ENCODE data around the gene GABARAP. TPM values are rescaled to one million over a fixed set of nuclear protein-coding genes. Genes with fewer than 3 reads are reported as not detected.

Gene GABARAP
- total and polyA plus RNA-seq, 2 of the 8 experiments (the other 6 are each of a cell fraction or from before 2014, with no cell fraction given), result 252 to 581 TPM

DNA sequence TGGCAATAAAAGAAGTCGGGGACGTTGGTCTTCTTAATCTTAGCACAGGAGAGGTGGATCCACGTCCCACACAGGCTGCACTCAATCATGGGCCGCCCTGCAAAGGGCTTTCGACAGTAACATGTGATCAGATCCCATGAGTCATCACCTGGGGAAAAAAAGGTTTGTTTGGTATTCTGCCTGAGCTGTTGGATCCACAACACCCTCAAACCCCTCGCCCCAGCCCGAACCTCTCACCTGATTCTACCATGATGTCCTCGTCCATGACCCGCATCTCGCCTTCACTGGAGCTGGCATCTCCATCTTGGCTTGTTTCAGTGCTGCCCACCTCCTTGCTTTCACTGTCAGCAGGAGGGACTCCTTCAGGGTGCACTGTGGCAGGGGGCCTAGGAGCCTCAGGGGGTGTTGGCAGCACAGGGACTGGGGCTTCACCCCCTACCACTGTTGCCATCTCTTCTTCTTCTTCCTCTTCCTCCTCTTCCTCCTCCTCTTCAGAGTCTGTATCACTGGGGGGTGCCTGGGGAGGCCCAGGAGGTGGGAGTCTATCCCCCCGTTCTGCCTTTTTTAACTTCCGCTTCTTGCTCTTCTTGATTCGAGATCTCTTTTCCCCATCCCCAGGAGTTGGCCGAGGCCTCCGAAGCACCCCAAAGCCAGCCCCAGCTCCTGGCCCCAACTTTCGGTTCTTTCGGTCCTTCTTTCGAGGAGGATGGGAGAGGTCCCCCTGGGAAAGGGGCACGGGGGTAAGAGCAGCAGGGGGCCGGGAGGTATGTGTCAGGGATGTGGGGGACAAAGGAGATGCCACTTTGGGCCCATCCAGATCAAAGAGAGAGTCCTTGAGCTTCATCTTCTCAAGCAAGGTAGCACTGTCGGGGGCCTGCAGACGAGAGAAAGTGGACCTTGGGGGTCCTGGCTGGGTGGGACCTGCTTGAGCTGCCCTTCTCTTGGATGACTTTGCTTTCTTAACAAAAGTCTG, 6.3 kb downstream of the GABARAP start:
- no peak overlapping the region for H3K23ac ChIP-seq (ENCODE audit: insufficient read length)
- H3K14ac ChIP-seq (ENCODE audit: insufficient read length), result no peak overlapping the region
- H2AK5ac ChIP-seq (ENCODE audit: low read depth, low read length), result no peak overlapping the region
- H3K9ac ChIP-seq (replicated peaks in 1 of 4; ENCODE audit: extremely low read depth in 1 of 4, low read depth in 3 of 4, low read length in 3 of 4), result no peak overlapping the region
- no peak overlapping the region for H2BK12ac ChIP-seq (ENCODE audit: low read depth, low read length)
- H2BK15ac ChIP-seq (ENCODE audit: low read length), result no peak overlapping the region
- H3K4me2 ChIP-seq (ENCODE audit: insufficient read depth in 1 of 2, low read depth in 2 of 2, low read length in 2 of 2), result no peak overlapping the region
- no peak overlapping the region for H4K5ac ChIP-seq (ENCODE audit: insufficient read length, low read depth, low read length)
- no peak overlapping the region for H3K4me3 ChIP-seq (ENCODE audit: extremely low read depth in 1 of 4, insufficient read depth in 2 of 4, low read depth in 3 of 4, low read length in 4 of 4)
- H3K79me2 ChIP-seq (ENCODE audit: control insufficient read depth in 1 of 2, insufficient read depth in 2 of 2, low read length in 2 of 2), result peaks cover 13 to 68% of the 10 kb centered on the region in 2 experiments
- peaks cover 15 to 35% (median 22%) of the 10 kb centered on the region in 4 experiments; a peak in 6 of 8 replicates for H3K36me3 ChIP-seq (ENCODE audit: control insufficient read depth in 2 of 4, insufficient read depth in 4 of 4, low read length in 3 of 4)
- no peaks in the 10 kb centered on the region for H3K27me3 ChIP-seq (replicated peaks in 1 of 4; ENCODE audit: control insufficient read depth in 3 of 4, extremely low read depth in 1 of 4, insufficient read depth in 3 of 4, low read length in 3 of 4)
- no peak overlapping the region for H3K18ac ChIP-seq (ENCODE audit: extremely low read depth, low read length)
- H3K27ac ChIP-seq (ENCODE audit: low read depth, low read length), result no peak overlapping the region
- WGBS, 2 experiments (ENCODE audit: extremely low coverage in 1 of 2, insufficient coverage in 1 of 2, insufficient read length in 1 of 2, insufficient replicate concordance in 2 of 2, low coverage in 1 of 2, low lambda C conversion rate in 2 of 2, missing lambda C conversion rate in 1 of 2), result 90% methylated on average over 22 of the region's 22 CpGs; no CpG with 5 or more reads in 1 of the 2 experiments
- peaks cover 4 to 22% (median 9%) of the 10 kb centered on the region in 4 experiments for H3K4me1 ChIP-seq (replicated peaks in 1 of 4; ENCODE audit: control insufficient read depth in 3 of 4, insufficient read depth in 4 of 4, low read length in 3 of 4)
- no peaks in the 10 kb centered on the region for H3K9me3 ChIP-seq (ENCODE audit: insufficient read depth in 2 of 2, low read depth in 1 of 2, low read length in 1 of 2)
- H4K20me1 ChIP-seq (replicated peaks in 1 of 2; ENCODE audit: control insufficient read depth in 1 of 2, insufficient read depth in 2 of 2, low read length in 2 of 2), result peaks cover 17 to 28% of the 10 kb centered on the region in 2 experiments
- POLR2A ChIA-PET (ENCODE audit: partially characterized antibody), result interaction anchor here (0.8 to 19.7 kb wide), 13 partner anchors 8 to 353 kb away, joined by 3 to 386 read pairs (median 11); partner anchors contain the start of genes ACADVL, CLDN7, CTDNEP1 and DLG4
- H2BK120ac ChIP-seq (replicated peaks; ENCODE audit: low read depth, low read length), result no peak overlapping the region
- H2BK5ac ChIP-seq (ENCODE audit: low read depth, low read length), result no peak overlapping the region
- no peak overlapping the region for H2AFZ ChIP-seq (ENCODE audit: low read length)
- H4K8ac ChIP-seq (ENCODE audit: extremely low read depth, insufficient read depth, low read length), result peak overlapping the region; percentile 82; the same call in 1 of the 2 replicates
- no peak overlapping the region for H2BK20ac ChIP-seq (ENCODE audit: low read length)
- no peak overlapping the region for H3K4ac ChIP-seq (replicated peaks; ENCODE audit: insufficient read length, low read depth, low read length)
- no peak for DNase-seq (ENCODE audit: low read depth in 1 of 2, low spot score in 2 of 2)
- peaks cover 11% of the 10 kb centered on the region for H3K79me1 ChIP-seq (ENCODE audit: low read depth, low read length)
- CTCF ChIA-PET (ENCODE audit: partially characterized antibody), result interaction anchor here (0.7 to 6.4 kb wide), 4 partner anchors 15 to 214 kb away, joined by 3 to 46 read pairs (median 4); partner anchors contain the start of genes ACADVL and DLG4
- H4K91ac ChIP-seq (replicated peaks; ENCODE audit: insufficient read length, low read length), result no peak overlapping the region
- no peak overlapping the region for H3K56ac ChIP-seq (replicated peaks; ENCODE audit: insufficient read length, low read depth, low read length)
- no peak for FAIRE-seq
- peaks cover 3% of the 10 kb centered on the region; the same call in 1 of the 2 replicates for H3K23me2 ChIP-seq (ENCODE audit: low read depth, low read length)
- TF ChIP-seq TBP (IDR thresholded peaks at IDR 0.05; ENCODE audit: low read depth, low read length) (no peak), ATF2 (IDR thresholded peaks at IDR 0.05; ENCODE audit: low read length) (no peak), CTCF (IDR thresholded peaks at IDR 0.05; ENCODE audit: control extremely low read depth in 1 of 3, insufficient read depth in 1 of 3, low read depth in 1 of 3, low read length in 3 of 3) (no peak), GABPA (IDR thresholded peaks at IDR 0.05; ENCODE audit: borderline replicate concordance, insufficient read depth, low read length) (no peak), CBX5 (IDR thresholded peaks at IDR 0.05; ENCODE audit: low read depth, low read length) (no peak), EZH2 (IDR thresholded peaks at IDR 0.05; ENCODE audit: low read depth, low read length, severe bottlenecking) (no peak)
